ENCODE data around the gene CAND2.

CAND2 gene

DNA sequence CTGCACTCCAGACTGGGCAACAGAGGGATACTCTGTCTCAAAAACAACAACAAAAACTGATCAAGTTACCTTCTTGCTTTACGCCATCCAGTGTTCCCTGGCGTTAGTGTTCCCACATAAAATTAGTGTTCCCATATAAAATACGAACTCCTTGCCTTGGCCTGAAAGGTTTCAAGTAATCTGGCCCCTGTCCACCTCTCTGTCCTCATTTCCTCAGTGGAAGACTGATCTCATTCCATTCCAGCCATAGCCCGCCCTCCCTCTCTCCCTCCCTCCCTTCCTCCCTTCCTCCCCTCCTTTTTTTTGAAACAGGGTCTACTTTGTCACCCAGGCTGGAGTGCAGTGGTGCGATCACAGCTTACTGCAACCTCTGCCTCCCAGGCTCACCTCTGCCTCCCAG is 2.8 kb upstream of the CAND2 start:
- Histone ChIP-seq H3K9ac (ENCODE audit: low read depth, low read length) (no peak overlapping the region), H3K9me3 (ENCODE audit: insufficient read depth, low read depth, low read length) (no peaks in the 10 kb centered on the region), H3K27ac (ENCODE audit: low read length) (no peak overlapping the region), H3K36me3 (ENCODE audit: insufficient read depth, low read depth, low read length) (no peaks in the 10 kb centered on the region), H3K4me3 (ENCODE audit: low read length) (no peak overlapping the region), H3K4me1 (ENCODE audit: insufficient read depth, low read length) (0 out of 2 replicates have a peak, but pooled peaks cover 3% of the 10 kb centered on the region), H3K27me3 (ENCODE audit: insufficient read depth, low read length) (peaks cover 4% of the 10 kb centered on the region; the same call in 1 of the 2 replicates)

- peaks cover 4% of the 10 kb centered on the region; the same call in 1 of the 2 replicates for H3K27me3 ChIP-seq (ENCODE audit: insufficient read depth, low read length)
- H3K27ac ChIP-seq (ENCODE audit: low read length), result no peak overlapping the region
- H3K4me3 ChIP-seq (ENCODE audit: low read length), result peak overlapping the region; percentile 83
- no peak overlapping the region; the same call in 1 of the 2 replicates for H3K9ac ChIP-seq (ENCODE audit: low read depth, low read length)
- 0 out of 2 replicates have a peak, but pooled peaks cover 3% of the 10 kb centered on the region for H3K4me1 ChIP-seq (ENCODE audit: insufficient read depth, low read length)
- no peaks in the 10 kb centered on the region for H3K36me3 ChIP-seq (ENCODE audit: insufficient read depth, low read depth, low read length)
- no peaks in the 10 kb centered on the region for H3K9me3 ChIP-seq (ENCODE audit: insufficient read depth, low read depth, low read length)
Measured at GRCh38 chr3:12797124-12797891, 828 bp downstream of the CAND2 start.

GRCh38 chr3:12797892-12798558 is 1.5 kb downstream of the CAND2 start:
- no peak overlapping the region for H3K27ac ChIP-seq (ENCODE audit: low read length)
- no peak overlapping the region for H3K9ac ChIP-seq (ENCODE audit: low read depth, low read length)
- peaks cover 4% of the 10 kb centered on the region; the same call in 1 of the 2 replicates for H3K27me3 ChIP-seq (ENCODE audit: insufficient read depth, low read length)

DNA sequence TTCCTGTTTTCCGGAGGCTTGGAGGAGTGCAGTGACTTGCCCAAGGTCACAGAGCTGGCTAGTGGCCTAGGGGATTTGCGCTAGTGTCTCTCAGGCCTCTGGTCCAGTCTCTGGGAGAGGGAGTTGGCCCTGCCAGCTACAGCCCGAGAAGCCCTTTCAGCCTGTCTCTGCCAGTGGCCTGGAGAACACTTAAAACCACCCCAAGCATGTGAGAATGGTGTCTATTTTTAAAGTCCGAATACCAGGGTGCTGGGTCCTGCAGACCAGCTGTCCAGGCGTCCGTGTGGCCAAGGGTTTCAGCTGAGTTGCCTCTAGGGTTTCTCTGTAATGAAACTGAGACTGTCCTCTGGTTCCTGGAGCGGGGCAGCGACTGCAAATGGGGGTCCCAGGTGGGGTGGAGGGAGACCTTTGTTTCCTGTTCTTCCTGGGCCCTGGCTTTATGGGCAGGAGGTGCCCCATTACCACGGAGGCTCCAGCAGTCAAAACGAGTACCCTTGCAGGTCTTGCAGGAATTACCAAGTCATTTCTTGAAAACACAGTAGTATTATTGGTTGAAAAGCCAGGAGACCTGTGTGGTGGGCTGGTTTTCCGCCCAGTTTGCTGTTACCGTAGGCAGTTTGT is 2.2 kb downstream of the CAND2 start:
- H3K36me3 ChIP-seq (ENCODE audit: insufficient read depth, low read depth, low read length), result 0 out of 2 replicates have a peak, but pooled peaks cover 4% of the 10 kb centered on the region

More at GRCh38 chr3:12797892-12798558, 1.5 kb downstream of the CAND2 start:
- no peaks in the 10 kb centered on the region for H3K36me3 ChIP-seq (ENCODE audit: insufficient read depth, low read depth, low read length)
- H3K4me3 ChIP-seq (ENCODE audit: low read length), result no peak overlapping the region
- H3K9me3 ChIP-seq (ENCODE audit: insufficient read depth, low read depth, low read length), result no peaks in the 10 kb centered on the region
- 0 out of 2 replicates have a peak, but pooled peaks cover 3% of the 10 kb centered on the region for H3K4me1 ChIP-seq (ENCODE audit: insufficient read depth, low read length)

DNA sequence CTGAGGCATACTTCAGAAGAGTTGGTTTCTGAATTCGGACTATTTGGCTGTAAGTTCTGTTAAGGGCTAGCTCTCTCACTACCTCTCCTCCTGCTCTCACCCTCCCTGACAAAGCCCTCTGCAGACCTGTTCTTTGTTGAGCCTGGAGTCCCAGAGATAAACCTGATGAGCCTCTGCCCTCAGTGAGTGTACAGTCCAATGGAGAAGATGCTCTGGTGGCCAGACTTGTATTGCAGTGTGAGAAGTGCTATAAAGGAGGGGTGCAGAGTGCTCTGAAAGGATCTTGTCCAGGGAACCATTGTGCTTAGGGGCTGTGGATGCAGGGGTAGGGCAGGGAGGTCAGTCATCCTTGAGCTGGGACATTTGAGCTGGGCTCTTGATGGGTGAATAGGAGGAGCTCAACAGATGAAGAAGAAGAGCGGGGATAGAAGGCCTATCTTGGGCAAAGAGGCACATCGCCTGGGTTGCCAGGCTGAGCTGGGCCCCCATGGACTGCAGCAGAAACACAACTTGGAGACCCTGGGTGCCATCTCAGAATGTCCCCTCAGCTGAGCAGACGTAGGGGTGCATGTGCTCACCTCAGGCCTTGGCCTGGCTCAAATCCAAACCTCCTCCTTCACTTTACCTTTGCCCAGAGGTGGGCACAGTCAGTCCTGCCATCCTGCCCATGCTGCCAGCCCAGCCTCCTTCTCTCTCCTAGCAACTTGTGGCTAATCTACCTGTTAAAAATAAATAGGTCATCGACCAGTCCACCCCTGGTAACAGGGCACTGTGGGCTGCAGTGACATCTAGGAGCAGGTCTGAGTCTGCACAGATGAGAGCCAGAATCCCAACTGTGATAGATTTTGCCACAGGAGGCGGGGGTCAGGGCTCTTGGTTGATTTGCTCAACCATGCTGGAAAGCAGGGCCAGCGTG is 3.3 kb downstream of the CAND2 start:
- H3K4me1 ChIP-seq (ENCODE audit: insufficient read depth, low read length), result 0 out of 2 replicates have a peak, but pooled peaks cover 3% of the 10 kb centered on the region
- no peaks in the 10 kb centered on the region for H3K9me3 ChIP-seq (ENCODE audit: insufficient read depth, low read depth, low read length)
- no peak overlapping the region for H3K27ac ChIP-seq (ENCODE audit: low read length)
- H3K36me3 ChIP-seq (ENCODE audit: insufficient read depth, low read depth, low read length), result peaks cover 11% of the 10 kb centered on the region
- H3K4me3 ChIP-seq (ENCODE audit: low read length), result no peak overlapping the region
- no peak overlapping the region for H3K9ac ChIP-seq (ENCODE audit: low read depth, low read length)
- peaks cover 4% of the 10 kb centered on the region; the same call in 1 of the 2 replicates for H3K27me3 ChIP-seq (ENCODE audit: insufficient read depth, low read length)

More for the DNA sequence above, 2.2 kb downstream of the CAND2 start:
- Histone ChIP-seq H3K4me1 (ENCODE audit: insufficient read depth, low read length) (0 out of 2 replicates have a peak, but pooled peaks cover 3% of the 10 kb centered on the region), H3K27ac (ENCODE audit: low read length) (no peak overlapping the region), H3K9me3 (ENCODE audit: insufficient read depth, low read depth, low read length) (no peaks in the 10 kb centered on the region), H3K27me3 (ENCODE audit: insufficient read depth, low read length) (peaks cover 4% of the 10 kb centered on the region; the same call in 1 of the 2 replicates), H3K4me3 (ENCODE audit: low read length) (no peak overlapping the region), H3K9ac (ENCODE audit: low read depth, low read length) (no peak overlapping the region)

- H3K36me3 ChIP-seq (ENCODE audit: insufficient read depth, low read depth, low read length), result peaks cover 27% of the 10 kb centered on the region
- H3K27me3 ChIP-seq (ENCODE audit: insufficient read depth, low read length), result no peaks in the 10 kb centered on the region
- no peak overlapping the region for H3K27ac ChIP-seq (ENCODE audit: low read length)
- H3K9ac ChIP-seq (ENCODE audit: low read depth, low read length), result no peak overlapping the region
- H3K4me1 ChIP-seq (ENCODE audit: insufficient read depth, low read length), result no peaks in the 10 kb centered on the region
- no peaks in the 10 kb centered on the region for H3K9me3 ChIP-seq (ENCODE audit: insufficient read depth, low read depth, low read length)
- no peak overlapping the region for H3K4me3 ChIP-seq (ENCODE audit: low read length)
Measured at GRCh38 chr3:12803371-12803770, 6.9 kb downstream of the CAND2 start.

DNA sequence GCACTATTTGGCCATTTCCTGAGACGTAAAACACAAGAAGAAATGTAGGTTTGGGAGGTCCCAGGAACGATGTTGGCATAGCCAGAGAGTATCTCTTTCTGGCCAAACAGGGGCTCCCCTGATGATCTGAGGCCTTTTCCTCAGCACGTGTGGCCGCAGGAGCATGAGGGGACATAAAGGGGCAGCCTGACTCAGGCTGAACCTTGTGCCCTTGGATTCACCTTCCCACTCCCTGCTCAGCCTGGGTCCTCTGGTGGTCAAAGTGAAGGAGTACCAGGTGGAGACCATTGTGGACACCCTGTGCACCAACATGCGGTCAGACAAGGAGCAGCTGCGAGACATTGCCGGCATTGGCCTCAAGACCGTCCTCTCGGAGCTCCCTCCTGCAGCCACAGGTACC is 10.6 kb downstream of the CAND2 start:
- H3K4me3 ChIP-seq (ENCODE audit: low read length), result no peak overlapping the region
- H3K9me3 ChIP-seq (ENCODE audit: insufficient read depth, low read depth, low read length), result no peaks in the 10 kb centered on the region
- H3K36me3 ChIP-seq (ENCODE audit: insufficient read depth, low read depth, low read length), result peaks cover 27% of the 10 kb centered on the region
- no peak overlapping the region for H3K27ac ChIP-seq (ENCODE audit: low read length)
- H3K9ac ChIP-seq (ENCODE audit: low read depth, low read length), result no peak overlapping the region
- no peaks in the 10 kb centered on the region for H3K27me3 ChIP-seq (ENCODE audit: insufficient read depth, low read length)
- H3K4me1 ChIP-seq (ENCODE audit: insufficient read depth, low read length), result peaks cover 4% of the 10 kb centered on the region; the same call in 1 of the 2 replicates

DNA sequence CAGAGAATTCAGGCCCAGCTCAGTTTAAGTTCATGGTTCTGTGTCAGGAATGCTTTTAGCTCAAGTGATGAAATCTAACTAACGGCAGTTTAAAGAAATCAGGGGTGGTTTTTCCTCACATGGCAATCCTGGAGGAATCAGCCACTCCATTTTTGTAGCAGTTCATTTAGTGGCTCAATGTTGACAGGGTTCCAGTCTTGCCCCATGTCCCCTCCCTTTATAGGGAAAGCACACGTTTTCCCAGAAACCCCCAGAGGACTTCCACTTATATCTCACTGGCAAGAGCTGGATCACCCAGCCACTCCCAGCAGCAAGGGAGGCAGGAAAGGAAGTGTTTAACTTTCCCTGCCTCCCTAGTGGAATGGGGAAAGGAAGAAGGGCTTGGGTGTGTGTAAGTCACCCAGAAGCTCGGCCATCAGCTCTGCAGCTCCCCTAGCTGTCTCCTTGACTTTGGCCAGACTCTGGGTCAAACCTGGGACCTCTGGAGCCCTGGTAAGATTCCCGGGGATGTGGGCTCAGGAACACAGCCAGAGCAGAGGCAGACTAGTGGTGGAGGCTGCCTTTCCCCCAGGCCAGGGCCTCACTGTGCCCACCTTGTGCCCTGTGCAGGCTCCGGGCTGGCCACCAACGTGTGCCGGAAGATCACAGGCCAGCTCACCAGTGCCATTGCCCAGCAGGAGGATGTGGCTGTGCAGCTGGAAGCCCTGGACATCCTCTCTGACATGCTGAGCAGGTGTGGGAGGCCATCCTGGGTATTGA is 11.3 kb downstream of the CAND2 start:
- Histone ChIP-seq H3K4me3 (ENCODE audit: low read length) (no peak overlapping the region), H3K4me1 (ENCODE audit: insufficient read depth, low read length) (peaks cover 4% of the 10 kb centered on the region; the same call in 1 of the 2 replicates), H3K27me3 (ENCODE audit: insufficient read depth, low read length) (no peaks in the 10 kb centered on the region), H3K9ac (ENCODE audit: low read depth, low read length) (no peak overlapping the region), H3K9me3 (ENCODE audit: insufficient read depth, low read depth, low read length) (no peaks in the 10 kb centered on the region), H3K27ac (ENCODE audit: low read length) (no peak overlapping the region), H3K36me3 (ENCODE audit: insufficient read depth, low read depth, low read length) (peaks cover 27% of the 10 kb centered on the region)

- H3K27me3 ChIP-seq (ENCODE audit: insufficient read depth, low read length), result no peaks in the 10 kb centered on the region
- H3K4me3 ChIP-seq (ENCODE audit: low read length), result no peak overlapping the region
- no peaks in the 10 kb centered on the region for H3K9me3 ChIP-seq (ENCODE audit: insufficient read depth, low read depth, low read length)
- no peak overlapping the region for H3K9ac ChIP-seq (ENCODE audit: low read depth, low read length)
- peaks cover 29% of the 10 kb centered on the region for H3K36me3 ChIP-seq (ENCODE audit: insufficient read depth, low read depth, low read length)
- peaks cover 4% of the 10 kb centered on the region; the same call in 1 of the 2 replicates for H3K4me1 ChIP-seq (ENCODE audit: insufficient read depth, low read length)
- H3K27ac ChIP-seq (ENCODE audit: low read length), result no peak overlapping the region
Measured at GRCh38 chr3:12808587-12808986, 12.1 kb downstream of the CAND2 start.

- no peaks in the 10 kb centered on the region for H3K9me3 ChIP-seq (ENCODE audit: insufficient read depth, low read depth, low read length)
- peaks cover 4% of the 10 kb centered on the region; the same call in 1 of the 2 replicates for H3K4me1 ChIP-seq (ENCODE audit: insufficient read depth, low read length)
- H3K36me3 ChIP-seq (ENCODE audit: insufficient read depth, low read depth, low read length), result peaks cover 26% of the 10 kb centered on the region
- no peak overlapping the region for H3K4me3 ChIP-seq (ENCODE audit: low read length)
- no peak overlapping the region for H3K9ac ChIP-seq (ENCODE audit: low read depth, low read length)
- no peaks in the 10 kb centered on the region for H3K27me3 ChIP-seq (ENCODE audit: insufficient read depth, low read length)
- H3K27ac ChIP-seq (ENCODE audit: low read length), result no peak overlapping the region
Measured at GRCh38 chr3:12809001-12809400, 12.5 kb downstream of the CAND2 start.

All from iPS-20b (cell line).